GM19238 (cell line): ENCODE data around the gene KLHL3.

Source experiments
- DNase-seq: peaks from one replicate; pipeline ENCODE4 v3.0.0; 2011; ENCODE audit warnings: low spot score; ENCODE audit not compliant: insufficient read length

KLHL3 gene

DNA sequence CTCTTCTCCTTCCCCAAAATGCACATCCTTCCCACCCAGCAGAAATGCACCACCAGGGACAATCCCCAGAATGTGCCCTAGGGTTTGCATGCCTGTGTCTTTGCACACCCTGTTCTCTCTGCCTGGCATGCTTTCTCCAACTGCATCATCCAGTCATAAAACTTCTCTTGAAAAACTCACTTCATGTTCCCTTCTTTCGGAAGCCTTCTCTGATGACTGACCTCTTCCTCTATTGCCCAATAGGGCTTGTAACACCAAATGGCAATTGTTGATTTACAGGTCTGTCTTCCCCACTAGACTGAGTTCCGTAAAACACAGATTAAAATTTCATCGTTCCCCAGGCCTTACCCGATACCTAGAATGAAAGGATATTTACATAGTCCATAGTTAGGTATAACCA, 153.7 kb downstream of the KLHL3 start:
- no peak for DNase-seq

DNA sequence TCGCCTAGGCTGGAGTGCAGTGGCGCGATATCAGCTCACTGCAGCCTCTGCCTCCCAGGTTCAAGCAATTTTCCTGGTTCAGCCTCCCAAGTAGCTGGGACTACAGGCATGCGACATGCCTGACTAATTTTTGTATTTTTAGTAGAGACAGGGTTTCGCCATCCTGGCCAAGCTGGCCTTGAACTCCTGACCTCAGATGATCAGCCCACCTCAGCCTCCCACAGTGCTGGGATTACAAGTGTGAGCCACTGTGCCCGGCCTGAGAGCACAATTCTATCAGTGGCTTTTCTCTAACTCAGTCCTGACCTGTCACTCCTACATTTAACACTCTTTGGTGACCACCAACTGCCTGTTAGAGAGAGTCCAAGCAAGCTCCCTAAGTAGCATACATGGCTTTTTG, 154.1 kb downstream of the KLHL3 start:
- no peak for DNase-seq

DNA sequence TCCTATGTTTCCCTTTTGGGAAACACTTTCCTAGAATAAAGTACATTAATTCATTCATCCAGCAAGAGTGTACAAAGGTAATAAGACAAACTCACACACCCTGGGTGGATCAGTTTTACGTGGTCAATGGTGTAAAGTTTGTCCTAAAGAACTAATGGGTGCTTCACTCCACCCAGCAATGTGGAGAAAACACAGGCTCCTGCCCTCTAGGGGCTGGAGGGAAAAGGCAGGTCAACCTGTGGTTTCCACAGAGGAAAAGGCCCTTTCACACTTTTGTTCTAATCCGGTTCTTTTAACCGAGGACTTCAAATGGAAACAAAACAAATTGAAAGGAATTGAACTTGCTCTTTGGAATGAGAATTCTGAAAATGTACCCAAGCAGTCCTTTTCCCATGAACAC, 155.9 kb downstream of the KLHL3 start:
- DNase-seq = no peak

DNA sequence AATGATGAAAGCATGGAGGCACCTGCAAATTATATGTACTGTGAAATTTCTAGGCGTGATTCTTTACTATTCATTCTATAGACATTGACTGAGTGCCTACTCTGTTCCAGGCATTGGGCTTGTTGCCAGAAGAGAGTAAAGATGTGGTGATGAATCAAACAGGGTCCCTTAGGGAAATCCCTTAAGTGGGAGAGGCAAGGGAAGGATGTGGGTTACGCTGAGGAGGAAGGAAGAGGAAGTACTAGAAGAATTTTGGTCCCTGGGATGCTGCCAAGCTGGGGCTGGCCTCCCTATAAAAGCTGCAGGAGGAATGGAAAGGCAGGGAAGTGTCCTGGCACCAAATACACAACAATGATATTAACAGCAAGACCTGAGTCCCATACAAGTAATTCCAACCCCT, 160.0 kb downstream of the KLHL3 start:
- no peak for DNase-seq

DNA sequence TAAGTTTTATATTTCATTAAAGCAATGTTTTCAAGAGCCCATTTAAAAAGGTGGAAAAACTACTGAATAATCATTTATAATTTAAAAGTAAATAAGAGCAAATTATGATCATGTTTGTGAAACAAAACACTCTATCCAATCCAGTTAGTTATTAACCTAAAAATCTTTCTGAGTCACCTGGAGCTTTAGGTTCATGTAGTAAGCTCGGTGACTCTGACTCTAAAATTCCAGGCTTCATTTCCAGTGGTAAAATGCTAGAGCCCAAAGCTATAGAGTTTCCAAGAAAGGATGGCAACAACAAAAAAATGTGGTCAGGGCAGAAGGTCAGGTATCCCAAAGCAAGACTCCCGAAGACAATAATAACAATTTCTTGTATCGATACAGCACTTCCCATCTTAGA, 160.7 kb downstream of the KLHL3 start:
- DNase-seq = no peak

DNA sequence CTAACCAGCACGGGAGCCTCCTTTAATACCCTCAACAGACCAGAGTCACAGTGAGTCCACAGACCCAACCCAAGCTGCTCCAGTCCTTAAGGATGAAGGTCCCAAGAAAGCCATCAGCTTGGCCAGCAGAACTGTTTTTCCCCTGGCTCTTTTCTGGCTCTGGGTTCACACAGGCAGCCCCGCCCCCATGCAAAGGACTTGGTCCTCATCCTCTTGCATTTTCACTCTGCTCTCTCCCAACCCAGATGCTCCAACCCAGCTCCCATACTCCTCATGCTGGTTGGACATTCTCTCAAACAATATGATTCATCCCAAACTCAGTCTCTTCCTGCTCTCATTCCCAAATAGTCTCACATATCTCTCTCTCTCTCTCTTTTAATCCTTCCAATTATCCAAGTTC, 162.5 kb downstream of the KLHL3 start:
- DNase-seq = no peak

DNA sequence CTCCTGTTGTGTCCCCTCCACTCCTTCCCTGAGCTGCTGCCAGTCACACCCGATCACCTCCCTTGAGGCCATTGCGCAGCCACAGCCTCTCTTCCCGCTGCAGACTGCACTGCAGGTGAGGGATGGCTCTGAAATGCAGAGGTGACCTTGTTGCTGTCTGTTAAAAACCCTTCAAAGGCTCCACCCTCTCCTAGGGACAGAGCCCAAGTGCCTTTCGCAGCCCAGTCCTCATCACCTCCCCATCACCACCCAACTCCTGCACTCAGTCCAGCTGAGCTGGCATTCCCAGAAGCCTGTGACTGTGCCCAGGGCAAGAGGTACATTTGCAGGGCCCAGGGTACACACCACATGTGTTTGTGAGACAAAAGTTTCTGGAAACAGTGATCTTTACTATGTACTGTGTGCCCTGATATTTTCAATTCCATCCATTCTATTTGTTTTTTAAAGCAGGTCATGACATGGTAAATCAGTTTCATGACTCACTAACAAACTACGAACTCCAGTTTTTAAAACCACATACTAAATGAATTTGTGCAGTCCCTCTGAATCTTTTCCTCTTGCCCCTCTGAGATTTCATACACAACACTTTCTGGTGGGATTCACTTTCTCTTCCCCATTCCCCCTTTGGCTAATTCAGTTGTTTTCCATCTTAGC, 163.7 kb downstream of the KLHL3 start:
- DNase-seq = no peak

DNA sequence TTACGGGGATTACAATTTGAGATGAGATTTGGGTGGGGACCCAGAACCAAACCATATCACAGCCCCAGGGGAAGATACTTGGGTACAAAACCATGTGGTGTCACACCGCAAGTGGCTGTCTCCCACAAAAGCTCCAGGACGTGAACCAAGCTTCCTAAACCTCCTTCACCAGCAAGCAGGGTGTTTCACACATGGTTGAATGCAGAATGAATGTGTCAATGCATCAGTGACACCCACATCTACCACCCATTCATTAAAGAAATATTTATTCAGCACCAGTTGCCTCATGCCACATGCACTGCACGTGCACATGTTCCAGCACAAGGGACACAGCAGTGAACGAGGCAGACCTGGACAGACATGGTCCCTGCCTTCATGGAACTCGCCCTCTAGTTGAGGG, 165.8 kb downstream of the KLHL3 start:
- DNase-seq = no peak
